K562 (cell line): ENCODE data around the gene PRAME. TPM values are rescaled to one million over a fixed set of nuclear protein-coding genes. Genes with fewer than 3 reads are reported as not detected.
A peak's percentile ranks its signal among the peaks of the same experiment; 100 is the strongest.

Experiments used
- ATAC-seq: fragments of 200-7000 bp; cut with Tn5 transposase; 3 replicates; pipeline ENCODE4 v1.9.1; 2020; ENCODE audit warnings: moderate library complexity
- BruUV-seq: library from RNA; stranded (reverse); fragments of 400-500 nt; replicated peaks from 2 replicates; lab custom pipeline; 2021; lab: Mats Ljungman, UMichigan
- CTCF ChIA-PET: fragments of 300-600 bp; formaldehyde crosslinking; extraction: SDS; loops from one replicate; lab custom pipeline; 2021; ENCODE audit warnings: low intra/inter-chr PET ratio; lab: Yijun Ruan, JAX
- POLR2A ChIA-PET: fragments of 300-600, 350-650 bp; sonication (Branson Sonifier 250); formaldehyde crosslinking; extraction: SDS; loops from one replicate; lab custom pipeline; 2021; ENCODE audit warnings: antibody characterized with exemption, inconsistent platforms; lab: Yijun Ruan, JAX
- DNase-seq, 4 experiments: peaks; one replicate each; pipeline versions ENCODE4 v3.0.0 to v3.0.0-alpha.2; 2011 to 2018; ENCODE audit warnings: low spot score in 3 of 4, mixed read lengths in 3 of 4; ENCODE audit errors: extremely low read depth in 1 of 4
- FAIRE-seq: peaks from 2 replicates; lab custom pipeline; 2011; peaks lifted over from hg19 to GRCh38; lab: Jason Lieb, UNC
- H2AFZ ChIP-seq: 2 replicates; pipeline ENCODE4 v1.6.0; 2011; ENCODE audit warnings: low read depth, low read length, control low read depth, inconsistent platforms
- H3K27ac ChIP-seq: fragments of 200-600 bp; 3 replicates; pipeline ENCODE4 v1.8.0; 2011; ENCODE audit warnings: low read depth, mild to moderate bottlenecking, control low read depth, inconsistent platforms, low read length, moderate library complexity, mixed read lengths; ENCODE audit errors: extremely low read depth
- H3K27me3 ChIP-seq, 2 experiments: fragments of 300-600 bp in 1 of 2; 2 replicates in 1 of 2; 3 replicates in 1 of 2; pipeline versions ENCODE4 v1.6.0 to v1.8.0; 2011; ENCODE audit warnings: inconsistent platforms in 2 of 2, low read length in 2 of 2, mild to moderate bottlenecking in 1 of 2, mixed read lengths in 1 of 2, moderate library complexity in 1 of 2; ENCODE audit not compliant: control insufficient read depth in 2 of 2, insufficient read depth in 2 of 2
- H3K36me3 ChIP-seq: fragments of 300-600 bp; 3 replicates; pipeline ENCODE4 v1.8.0; 2011; ENCODE audit warnings: mild to moderate bottlenecking, low read length, inconsistent platforms; ENCODE audit not compliant: control insufficient read depth, insufficient read depth
- H3K4me1 ChIP-seq, 2 experiments: fragments of 200-600 bp in 1 of 2; replicated peaks in 1 of 2; 2 replicates in 1 of 2; 3 replicates in 1 of 2; pipeline versions ENCODE4 v1.5.1 to v1.8.0; 2011; ENCODE audit warnings: inconsistent platforms in 2 of 2, low read length in 2 of 2, mild to moderate bottlenecking in 1 of 2, mixed read lengths in 1 of 2, moderate library complexity in 1 of 2; ENCODE audit not compliant: control insufficient read depth in 2 of 2, insufficient read depth in 2 of 2
- H3K4me2 ChIP-seq: 2 replicates; pipeline ENCODE4 v1.6.1; 2011; ENCODE audit warnings: low read length, control low read depth, inconsistent platforms, mixed read lengths; ENCODE audit not compliant: insufficient read depth
- H3K4me3 ChIP-seq: fragments of 200-600 bp; sonication (generic), shearing (Covaris generic); 2 replicates; pipeline ENCODE4 v1.5.1; 2016; ENCODE audit warnings: control low read depth, inconsistent platforms
- H3K79me2 ChIP-seq: fragments of 200-600 bp; 3 replicates; pipeline ENCODE4 v1.8.0; 2011; ENCODE audit warnings: low read length, inconsistent platforms; ENCODE audit not compliant: control insufficient read depth, insufficient read depth
- H3K9ac ChIP-seq, 2 experiments: 2 replicates each; pipeline versions ENCODE4 v1.6.0 to v1.6.1; 2011; ENCODE audit warnings: low read depth in 2 of 2, low read length in 2 of 2, control low read depth in 1 of 2, inconsistent platforms in 1 of 2, mild to moderate bottlenecking in 1 of 2, mixed read lengths in 1 of 2; ENCODE audit not compliant: insufficient read depth in 1 of 2
- H3K9me1 ChIP-seq: one replicate; pipeline ENCODE4 v1.6.0; 2011; ENCODE audit warnings: inconsistent platforms, mild to moderate bottlenecking, low read length, moderate library complexity; ENCODE audit not compliant: control insufficient read depth, insufficient read depth
- H3K9me3 ChIP-seq: replicated peaks from 2 replicates; pipeline ENCODE4 v1.5.1; 2011; ENCODE audit warnings: low read depth, low read length, inconsistent platforms; ENCODE audit not compliant: control insufficient read depth, insufficient read depth
- H4K20me1 ChIP-seq: replicated peaks from 2 replicates; pipeline ENCODE4 v1.6.1; 2011; ENCODE audit warnings: low read length, inconsistent platforms, mixed read lengths; ENCODE audit not compliant: control insufficient read depth, insufficient read depth
- ATF1 ChIP-seq, 2 experiments: fragments of 450-650 bp in 1 of 2; IDR thresholded peaks; 2 replicates each; pipeline ENCODE4 v1.6.1; 2016; ENCODE audit warnings: missing compliant biosample characterization in 1 of 2, missing genetic modification characterization in 1 of 2
- ETV1 ChIP-seq: fragments of 450-650 bp; conservative IDR thresholded peaks from 2 replicates; pipeline ENCODE4 v1.6.1; 2016; ENCODE audit warnings: missing genetic modification characterization, control low read depth, low read depth, missing compliant biosample characterization
- FOXJ2 ChIP-seq: fragments of 200-800 bp; sonication (Bioruptor generic); IDR thresholded peaks from 2 replicates; pipeline ENCODE4 v1.6.1; 2016; ENCODE audit warnings: missing genetic modification characterization, missing compliant biosample characterization
- HEY1 ChIP-seq: fragments of 250-450 bp; sonication (Bioruptor Pico); IDR thresholded peaks from 2 replicates; pipeline ENCODE4 v1.5.0; 2020; ENCODE audit warnings: mild to moderate bottlenecking, moderate library complexity, borderline replicate concordance
- ID3 ChIP-seq, 2 experiments: fragments of 250-450 bp in 1 of 2; fragments of 450-650 bp in 1 of 2; sonication (Bioruptor Pico) in 1 of 2; IDR thresholded peaks; 2 replicates each; pipeline versions ENCODE4 v1.6.1 to v1.8.0; 2016 to 2021; ENCODE audit warnings: mild to moderate bottlenecking in 2 of 2, moderate library complexity in 2 of 2, missing compliant biosample characterization in 1 of 2, missing genetic modification characterization in 1 of 2
- IFI16 ChIP-seq: fragments of 250-450 bp; sonication (Bioruptor Pico); IDR thresholded peaks from 2 replicates; pipeline ENCODE4 v2.1.2; 2022; ENCODE audit warnings: mild to moderate bottlenecking, inconsistent platforms
- NFATC3 ChIP-seq: fragments of 450-650 bp; IDR thresholded peaks from 2 replicates; pipeline ENCODE4 v1.6.1; 2017; ENCODE audit warnings: mild to moderate bottlenecking
- NR2C2 ChIP-seq, 2 experiments: fragments of 200-800 bp in 1 of 2; sonication (Bioruptor generic) in 1 of 2; sonication (generic) in 1 of 2; formaldehyde crosslinking in 1 of 2; IDR thresholded peaks; 2 replicates each; pipeline versions ENCODE4 v1.6.1 to v1.8.0; 2016 to 2022; ENCODE audit warnings: mild to moderate bottlenecking in 1 of 2, missing compliant biosample characterization in 1 of 2, missing genetic modification characterization in 1 of 2, missing genetic modification reagents in 1 of 2
- RFX1 ChIP-seq: fragments of 450-650 bp; IDR thresholded peaks from 2 replicates; pipeline ENCODE4 v1.6.1; 2016; ENCODE audit warnings: mild to moderate bottlenecking, moderate library complexity
- RNF2 ChIP-seq: sonication (generic); IDR thresholded peaks from 2 replicates; pipeline ENCODE4 v1.6.1; 2016
- RNF219 ChIP-seq: fragments of 250-450 bp; sonication (Bioruptor Pico); IDR thresholded peaks from 2 replicates; pipeline ENCODE4 v1.5.0; 2022; ENCODE audit warnings: mild to moderate bottlenecking
- TBL1XR1 ChIP-seq, 2 experiments: IDR thresholded peaks; 2 replicates each; pipeline ENCODE4 v1.6.1; 2012; ENCODE audit warnings: improper control_type of control experiment in 2 of 2, low read length in 2 of 2, mild to moderate bottlenecking in 1 of 2
- ZC3H11A ChIP-seq: IDR thresholded peaks from 2 replicates; pipeline ENCODE4 v1.6.1; 2012; ENCODE audit warnings: low read depth, low read length, improper control_type of control experiment
- ZNF311 ChIP-seq: fragments of 250-450 bp; sonication (Bioruptor Pico); IDR thresholded peaks from 2 replicates; pipeline ENCODE4 v1.4.0; 2020; ENCODE audit warnings: mild to moderate bottlenecking, moderate library complexity
- ZNF77 ChIP-seq: fragments of 250-450 bp; sonication (Bioruptor Pico); IDR thresholded peaks from 2 replicates; pipeline ENCODE4 v1.5.0; 2020
- WGBS: fragments of 100-300 bp; shearing (Covaris generic); methylation state at CpG from one replicate; pipeline ENCODE4 v1.1.6; 2016; ENCODE audit warnings: low coverage, mixed read lengths; ENCODE audit not compliant: insufficient coverage; ENCODE audit errors: missing lambda C conversion rate; 5-methylcytosine and 5-hydroxymethylcytosine counted together
- in situ Hi-C: fragments of 300-500 bp; cut with MboI; formaldehyde crosslinking; loops from 4 replicates; pipeline ENCODE4 v1.15.0; 2018; ENCODE audit warnings: inconsistent platforms, mixed read lengths
- intact Hi-C: fragments of 100-400 bp; cut with micrococcal nuclease; formaldehyde crosslinking; loops from 2 replicates; pipeline ENCODE4 v1.14.2; 2022
- polyA plus RNA-seq, 8 experiments: library from polyadenylated mRNA; depleted of rRNA in 4 of 8; stranded (reverse) in 5 of 8; unstranded in 3 of 8; fragments of >200 nt; fragmentation: Nextera tagmentation in 2 of 8; fragmentation: Illumina TruSeq in 1 of 8; extraction: Ambion mirVana in 2 of 8; extraction: Trizol in 1 of 8; gene quantifications; 2 replicates each; pipeline versions ENCODE4 v1.2.1 to v1.2.3, GENCODE V29; 2011 to 2014; ENCODE audit warnings: inconsistent platforms in 1 of 8, missing spikeins in 1 of 8
- total RNA-seq, 7 experiments: library from RNA; depleted of rRNA in 6 of 7; stranded (reverse); fragments of >200 nt in 6 of 7; fragmentation: Illumina TruSeq in 2 of 7; extraction: Trizol in 2 of 7; gene quantifications; 2 replicates each; pipeline versions ENCODE4 v1.2.1 to v1.2.3, GENCODE V29; 2011 to 2021; ENCODE audit warnings: low replicate concordance in 1 of 7

Gene PRAME
- total and polyA plus RNA-seq, 9 of the 15 experiments (the other 6 are each of a cell fraction or from before 2014, with no cell fraction given): 662 to 2,141 (median 1,142) TPM

- TF ChIP-seq ETV1 (tag): peak; percentile 25; the same call in 1 of the 2 replicates
- TF ChIP-seq ID3 (CRISPR knock-in tag; IDR thresholded peaks at IDR 0.05): 0 out of 2 replicates have a peak, but pooled peaks have one; percentile 61
- no peak for TF ChIP-seq ID3 (tag; IDR thresholded peaks at IDR 0.05)
- no peak for TF ChIP-seq NFATC3
- TF ChIP-seq ZNF311 (CRISPR knock-in tag): 0 out of 2 replicates have a peak, but pooled peaks have one; percentile 11
- no peak for TF ChIP-seq RNF2
- TF ChIP-seq IFI16 (CRISPR knock-in tag): 0 out of 2 replicates have a peak, but pooled peaks have one; percentile 9
- no peak for TF ChIP-seq RFX1
- no peak for TF ChIP-seq NR2C2 (CRISPR knock-in tag; IDR thresholded peaks at IDR 0.05)
- no peak for TF ChIP-seq NR2C2 (tag; IDR thresholded peaks at IDR 0.05)
Measured at GRCh38 chr22:22574361-22574760, 15.3 kb upstream of the PRAME start (continued).

- WGBS: 2% methylated on average over 8 of the region's 8 CpGs
- Histone ChIP-seq H3K9me1 (no peaks in the 10 kb centered on the region), H3K27ac (no peak overlapping the region), H3K36me3 (no peaks in the 10 kb centered on the region), H2AFZ (no peak overlapping the region), H3K9me3 (no peaks in the 10 kb centered on the region), H3K4me1 (peaks cover 0 to 4% of the 10 kb centered on the region in 2 experiments; a peak in 2 of 5 replicates), H3K27me3 (peaks cover 57 to 62% of the 10 kb centered on the region in 2 experiments), H3K4me2 (no peak overlapping the region), H3K4me3 (no peak overlapping the region), H3K9ac (no peak overlapping the region), H3K79me2 (no peaks in the 10 kb centered on the region), H4K20me1 (0 out of 2 replicates have a peak, but pooled peaks cover 8% of the 10 kb centered on the region)
- in situ Hi-C loops: no loop called here
- ChIA-PET CTCF (interaction anchor here (0.9 to 6.0 kb wide), 4 partner anchors 13 to 150 kb away, joined by 3 to 58 read pairs (median 22); partner anchors contain the start of gene PRAME), POLR2A (interaction anchor here (0.5 to 8.0 kb wide), 13 partner anchors 9 to 814 kb away, joined by 3 to 64 read pairs (median 3); partner anchors contain the start of genes PRAME and ZNF280A)
- BruUV-seq: no TSS peak
- ATAC-seq: 0 out of 3 replicates have a peak, but pooled peaks have one; percentile 2
- intact Hi-C loops: no loop called here
- no peak for DNase-seq
- no peak for FAIRE-seq
- TF ChIP-seq HEY1 (CRISPR knock-in tag) (no peak), ZNF77 (CRISPR knock-in tag) (no peak), FOXJ2 (tag) (peak; percentile 56; the same call in 1 of the 2 replicates), ATF1 (CRISPR knock-in tag; IDR thresholded peaks at IDR 0.05) (no peak), ATF1 (tag; IDR thresholded peaks at IDR 0.05) (no peak), ZC3H11A (no peak), TBL1XR1 (IDR thresholded peaks at IDR 0.05; ENCODE audit: low read length in 2 of 2) (no peak), RNF219 (CRISPR knock-in tag) (no peak)
Measured at GRCh38 chr22:22573047-22573889, 14.2 kb upstream of the PRAME start.
